ENCODE measurements around the gene GRWD1. TPM values are rescaled to one million over a fixed set of nuclear protein-coding genes. Genes with fewer than 3 reads are reported as not detected.

The GRWD1 gene
- total RNA-seq, 2 donors from 2014 or later: 11.9 TPM

GRCh38 chr19:48415395-48415794 lies 30.4 kb upstream of the GRWD1 start:
- TF ChIP-seq CTCF (IDR thresholded peaks at IDR 0.05) (no peak), POLR2A (IDR thresholded peaks at IDR 0.05) (no peak)
- 7 to 8% methylated on average over 11 to 14 of the region's 14 CpGs for WGBS, 2 donors
- intact Hi-C loops (cut with DNase I): no loop called here

DNA sequence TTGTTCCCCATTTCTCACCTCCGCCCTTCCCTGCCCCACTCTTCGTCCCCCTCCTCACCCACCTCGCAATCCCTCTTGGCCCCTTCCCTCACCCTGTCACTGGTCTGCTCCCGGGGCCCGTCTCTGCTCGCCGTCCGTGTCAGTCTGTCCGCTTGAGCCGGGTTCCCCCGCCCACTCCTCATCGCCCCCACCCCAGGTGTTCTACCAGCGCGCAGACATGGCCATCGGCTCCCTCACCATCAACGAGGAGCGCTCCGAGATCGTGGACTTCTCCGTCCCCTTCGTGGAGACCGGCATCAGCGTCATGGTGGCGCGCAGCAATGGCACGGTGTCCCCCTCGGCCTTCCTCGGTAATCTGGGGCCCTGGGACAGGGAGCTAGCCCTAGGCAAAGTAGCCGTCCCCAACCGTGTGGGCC lies 30.0 kb upstream of the GRWD1 start:
- Histone ChIP-seq H3K4me1 (peaks cover 10% of the 10 kb centered on the region), H3K36me3 (replicated peaks in 1 of 2; ENCODE audit: insufficient read depth in 1 of 2, low read depth in 2 of 2) (no peaks in the 10 kb centered on the region), H3K27ac (no peak overlapping the region), H3K9me3 (no peaks in the 10 kb centered on the region), H3K4me3 (no peak overlapping the region), H3K27me3 (no peaks in the 10 kb centered on the region)
- intact Hi-C loops (cut with DNase I): no loop called here
- ATAC-seq: no peak
- TF ChIP-seq CTCF (IDR thresholded peaks at IDR 0.05): no peak
- WGBS, 2 donors: 23 to 31% methylated on average over 21 to 30 of the region's 30 CpGs
- DNase-seq: no peak

More at GRCh38 chr19:48415395-48415794, 30.4 kb upstream of the GRWD1 start:
- no peaks in the 10 kb centered on the region for H3K9me3 ChIP-seq
- H3K4me3 ChIP-seq: no peak overlapping the region
- peak overlapping the region in 1 of 4 donors; percentile 64 for H3K27ac ChIP-seq
- peaks cover 10% of the 10 kb centered on the region for H3K4me1 ChIP-seq
- peak; percentile 63 for ATAC-seq
- no peaks in the 10 kb centered on the region for H3K36me3 ChIP-seq (replicated peaks in 1 of 2; ENCODE audit: insufficient read depth in 1 of 2, low read depth in 2 of 2)
- H3K27me3 ChIP-seq: no peaks in the 10 kb centered on the region
- DNase-seq: peak; percentile 70 to 86 (median 78)

DNA sequence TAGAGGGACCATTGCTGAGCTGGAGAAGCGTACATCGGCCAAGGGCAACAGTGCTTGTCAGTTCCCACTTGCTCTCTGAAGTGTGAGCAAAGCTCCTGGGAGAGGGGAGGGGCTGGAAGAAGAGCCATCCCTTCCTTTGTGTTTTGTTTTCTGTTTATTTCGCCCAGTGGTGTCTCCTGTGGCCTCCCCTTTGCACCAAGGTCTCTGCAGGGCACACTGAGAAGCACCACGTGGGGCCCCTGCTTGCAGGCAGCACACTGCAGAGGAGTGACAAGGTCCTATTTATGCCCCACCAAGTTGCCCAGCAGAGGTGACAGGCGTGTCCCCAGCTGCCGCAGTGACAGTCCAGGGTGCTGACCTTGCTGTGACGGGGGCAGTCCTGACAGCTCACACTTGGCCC lies 28.4 kb upstream of the GRWD1 start:
- H3K36me3 ChIP-seq (replicated peaks in 1 of 2; ENCODE audit: insufficient read depth in 1 of 2, low read depth in 2 of 2): no peaks in the 10 kb centered on the region
- no peak overlapping the region for H3K4me3 ChIP-seq
- TF ChIP-seq CTCF (IDR thresholded peaks at IDR 0.05) (no peak), POLR2A (IDR thresholded peaks at IDR 0.05) (no peak)
- intact Hi-C loops (cut with DNase I): no loop called here
- no peak for ATAC-seq
- no peak overlapping the region for H3K27ac ChIP-seq
- DNase-seq: no peak
- H3K4me1 ChIP-seq: peaks cover 10% of the 10 kb centered on the region
- no peaks in the 10 kb centered on the region for H3K9me3 ChIP-seq
- 49 to 51% methylated on average over 7 of the region's 7 CpGs for WGBS, 2 donors
- H3K27me3 ChIP-seq: no peaks in the 10 kb centered on the region

DNA sequence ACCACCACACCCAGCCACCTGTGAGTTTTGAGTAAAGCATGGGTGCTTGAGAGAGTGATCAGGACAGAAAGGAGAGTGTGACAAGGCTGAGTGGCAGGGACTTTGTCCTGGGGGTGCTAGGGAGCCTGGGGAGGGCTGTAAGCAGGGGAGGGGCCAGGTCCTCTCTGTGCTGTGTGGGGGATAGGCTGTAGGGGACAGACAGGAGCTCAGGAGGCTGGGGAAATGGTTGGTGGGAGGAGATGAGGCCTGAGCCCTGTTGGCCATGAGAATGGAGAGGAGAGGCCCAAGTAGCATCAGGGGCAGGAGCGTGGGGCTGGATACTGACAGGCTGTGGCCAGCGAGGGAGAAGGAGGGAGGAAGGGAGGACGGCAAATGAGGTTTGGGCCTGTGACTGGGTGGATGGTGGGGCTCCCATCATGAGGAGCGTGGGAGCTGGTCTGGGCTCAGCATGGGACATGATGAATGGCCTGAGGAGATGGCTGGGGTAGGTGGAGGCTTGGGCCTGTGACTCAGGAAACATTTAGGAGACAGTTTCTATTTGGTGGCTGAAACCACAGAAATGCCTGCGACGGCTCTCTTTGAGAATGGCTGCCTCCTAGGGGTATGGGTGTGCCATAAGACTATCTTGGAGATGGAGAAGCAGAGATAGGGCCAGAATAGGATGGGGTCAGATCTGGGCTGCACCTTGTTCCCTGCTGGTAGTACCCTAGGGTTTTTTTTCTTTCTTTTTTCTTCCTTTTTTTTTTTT lies 27.3 kb upstream of the GRWD1 start:
- Histone ChIP-seq H3K27ac (no peak overlapping the region), H3K4me3 (no peak overlapping the region), H3K36me3 (replicated peaks in 1 of 2; ENCODE audit: insufficient read depth in 1 of 2, low read depth in 2 of 2) (no peaks in the 10 kb centered on the region), H3K4me1 (peaks cover 10% of the 10 kb centered on the region), H3K9me3 (no peaks in the 10 kb centered on the region), H3K27me3 (no peaks in the 10 kb centered on the region)
- WGBS, 2 donors: 82 to 88% methylated on average over 6 of the region's 6 CpGs
- DNase-seq (no peak), ATAC-seq (no peak)
- TF ChIP-seq CTCF (IDR thresholded peaks at IDR 0.05): no peak
- no peak for TF ChIP-seq POLR2A (IDR thresholded peaks at IDR 0.05)
- intact Hi-C loops (cut with DNase I): no loop called here
